Left ventricle myocardium inferior (tissue), 1 donor: ENCODE measurements around the gene SLC26A2. TPM values are rescaled to one million over a fixed set of nuclear protein-coding genes. Genes with fewer than 3 reads are reported as not detected.

Source experiments
- DNase-seq: peaks from one replicate; pipeline ENCODE4 v3.0.0-alpha.2; 2020
- H3K27ac ChIP-seq: fragments of 200-600 bp; replicated peaks from 2 replicates; pipeline ENCODE4 v1.8.0; 2021
- H3K27me3 ChIP-seq: fragments of 200-600 bp; 2 replicates; pipeline ENCODE4 v1.8.0; 2021; ENCODE audit warnings: low read depth
- H3K36me3 ChIP-seq: fragments of 200-600 bp; 2 replicates; pipeline ENCODE4 v1.8.0; 2021
- H3K4me1 ChIP-seq: fragments of 200-600 bp; 2 replicates; pipeline ENCODE4 v1.8.0; 2021
- H3K4me3 ChIP-seq: fragments of 200-600 bp; 2 replicates; pipeline ENCODE4 v1.8.0; 2021; ENCODE audit warnings: mild to moderate bottlenecking, moderate library complexity
- H3K9me3 ChIP-seq: fragments of 200-600 bp; replicated peaks from 2 replicates; pipeline ENCODE4 v1.8.0; 2021
- CTCF ChIP-seq: fragments of 200-600 bp; IDR thresholded peaks from 2 replicates; pipeline ENCODE4 v1.8.0; 2021; ENCODE audit warnings: antibody characterized with exemption, mild to moderate bottlenecking, borderline replicate concordance
- intact Hi-C: fragments of 100-400 bp; cut with micrococcal nuclease; formaldehyde crosslinking; loops from one replicate; pipeline ENCODE4 v1.11.0; 2022
- total RNA-seq: library from RNA; stranded (reverse); fragmentation: NEBNext Ultra II Directional; extraction: Animal tissue kit (Norgen Biotek cat#: 25700); gene quantifications from one replicate; pipeline ENCODE4 v1.2.1, GENCODE V29; 2021
- donor health status: DM: no; HTN: yes; CAD: no; lungs with severe emphysema.

The SLC26A2 gene
- total RNA-seq, 1 donor from 2014 or later = 4.1 TPM

DNA sequence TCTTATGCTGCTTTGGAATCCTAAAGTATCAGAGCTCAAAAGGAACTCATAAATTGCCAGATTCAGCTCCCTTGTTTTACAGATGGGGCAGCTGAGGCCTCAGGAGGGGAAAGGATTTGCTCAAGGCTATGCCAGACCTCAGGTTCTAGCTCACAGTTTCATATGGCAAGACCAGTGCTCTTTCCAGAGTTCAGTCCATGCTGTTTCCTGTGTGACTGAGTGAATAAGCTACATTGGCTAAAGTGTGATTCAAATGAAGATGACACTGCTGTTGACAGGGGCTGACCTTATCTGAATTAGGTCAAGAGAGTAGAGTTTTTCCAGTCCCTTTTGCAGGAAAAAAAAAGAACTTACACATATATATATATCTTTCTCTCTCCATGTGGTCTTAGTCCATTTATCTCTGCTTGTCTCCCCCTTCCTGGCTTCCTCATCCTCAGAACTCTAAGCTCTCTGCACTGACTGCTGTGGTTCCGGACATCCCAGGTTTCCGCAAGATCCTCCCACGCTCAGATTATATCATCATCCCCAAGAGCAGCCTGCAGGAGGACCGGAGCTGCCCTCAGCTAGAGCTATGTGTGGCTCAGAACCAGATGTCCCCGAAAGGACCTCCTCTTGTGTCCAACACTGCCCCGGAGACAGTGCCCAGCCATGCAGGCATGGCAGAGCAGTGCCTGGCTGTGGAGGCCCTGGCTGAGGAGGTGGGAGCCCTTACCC, 49.3 kb downstream of the SLC26A2 start:
- Histone ChIP-seq H3K4me3 (no peak overlapping the region), H3K27ac (peak overlapping the region; percentile 52), H3K9me3 (no peaks in the 10 kb centered on the region), H3K27me3 (no peaks in the 10 kb centered on the region), H3K36me3 (peaks cover 96% of the 10 kb centered on the region), H3K4me1 (peaks cover 15% of the 10 kb centered on the region)
- intact Hi-C loops = no loop called here
- no peak for DNase-seq
- no peak for TF ChIP-seq CTCF

- peaks cover 17% of the 10 kb centered on the region for H3K9me3 ChIP-seq
- peaks cover 15% of the 10 kb centered on the region for H3K4me1 ChIP-seq
- H3K27ac ChIP-seq = no peak overlapping the region
- H3K4me3 ChIP-seq = no peak overlapping the region
- DNase-seq = no peak
- intact Hi-C loops = no loop called here
- no peak for TF ChIP-seq CTCF
- H3K27me3 ChIP-seq = no peaks in the 10 kb centered on the region
- H3K36me3 ChIP-seq = peaks cover 94% of the 10 kb centered on the region
Measured at GRCh38 chr5:150013931-150014330, 53.4 kb downstream of the SLC26A2 start.

DNA sequence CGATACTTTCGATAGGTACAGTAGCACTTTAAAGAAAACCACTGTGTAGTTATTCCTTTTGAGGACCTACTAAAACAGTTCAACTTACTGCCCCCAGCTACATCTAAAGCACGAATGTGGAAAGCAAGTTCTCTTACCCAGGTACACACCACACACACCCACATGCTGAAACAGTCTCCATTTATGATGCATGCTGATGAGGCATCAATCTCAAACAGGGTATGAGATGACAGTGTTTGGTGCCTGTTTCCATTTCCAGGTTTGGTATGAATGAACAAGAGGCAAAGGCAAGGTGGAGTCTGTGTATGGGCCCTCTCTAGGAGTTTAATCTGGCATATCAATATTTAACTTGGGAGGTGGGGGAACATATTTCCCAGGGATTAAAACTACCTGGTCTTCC, 53.9 kb downstream of the SLC26A2 start:
- no peak for TF ChIP-seq CTCF
- H3K27ac ChIP-seq = no peak overlapping the region
- DNase-seq = no peak
- H3K36me3 ChIP-seq = peaks cover 96% of the 10 kb centered on the region
- no peaks in the 10 kb centered on the region for H3K27me3 ChIP-seq
- peaks cover 12% of the 10 kb centered on the region for H3K4me1 ChIP-seq
- no peak overlapping the region for H3K4me3 ChIP-seq
- intact Hi-C loops = no loop called here
- peaks cover 17% of the 10 kb centered on the region for H3K9me3 ChIP-seq

DNA sequence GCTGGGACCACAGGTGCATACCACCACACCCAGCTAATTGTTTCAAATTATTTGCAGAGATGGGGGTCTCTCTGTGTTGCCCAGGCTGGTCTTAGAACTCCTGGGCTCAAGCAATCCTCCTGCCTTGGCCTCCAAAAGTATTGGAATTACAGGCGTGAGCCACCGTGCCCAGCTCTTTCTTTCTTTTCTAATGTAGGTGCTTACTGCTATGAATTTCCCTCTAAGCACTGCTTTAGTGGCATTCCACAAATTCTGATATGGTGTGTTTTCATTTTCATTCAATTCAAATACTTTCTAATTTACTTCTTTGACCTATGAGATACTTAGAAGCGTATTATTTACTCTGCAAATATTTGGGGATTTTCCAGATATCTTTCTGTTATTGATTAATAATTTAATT, 54.9 kb downstream of the SLC26A2 start:
- Histone ChIP-seq H3K27me3 (no peaks in the 10 kb centered on the region), H3K4me3 (no peak overlapping the region), H3K4me1 (peaks cover 5% of the 10 kb centered on the region), H3K9me3 (peaks cover 17% of the 10 kb centered on the region), H3K36me3 (peaks cover 96% of the 10 kb centered on the region), H3K27ac (no peak overlapping the region)
- no peak for TF ChIP-seq CTCF
- no peak for DNase-seq
- intact Hi-C loops = no loop called here

GRCh38 chr5:150016537-150016936, 56.0 kb downstream of the SLC26A2 start:
- H3K4me3 ChIP-seq = no peak overlapping the region
- no peaks in the 10 kb centered on the region for H3K27me3 ChIP-seq
- DNase-seq = no peak
- no peak overlapping the region for H3K27ac ChIP-seq
- peaks cover 17% of the 10 kb centered on the region for H3K9me3 ChIP-seq
- intact Hi-C loops = no loop called here
- H3K4me1 ChIP-seq = peaks cover 14% of the 10 kb centered on the region
- no peak for TF ChIP-seq CTCF
- peaks cover 96% of the 10 kb centered on the region for H3K36me3 ChIP-seq
